HG03457 (cell line): Measurements from ENCODE around the gene TRAF3.
"Not testable (repeated sequence)": the region's sequence is repeated elsewhere in the genome, so short reads cannot be mapped to it uniquely, and the experiment has no call there.

Experiments
- ATAC-seq: cut with Tn5 transposase; IDR thresholded peaks from one replicate; pipeline ENCODE4 v1.9.1; 2021; ENCODE audit warnings: moderate number of reproducible peaks; ENCODE audit not compliant: unreplicated experiment

Gene TRAF3

GRCh38 chr14:102805941-102806340 is 28.7 kb downstream of the TRAF3 start:
- ATAC-seq, result no peak

- no peak for ATAC-seq
Observed at GRCh38 chr14:102806447-102806846, 29.2 kb downstream of the TRAF3 start.

DNA sequence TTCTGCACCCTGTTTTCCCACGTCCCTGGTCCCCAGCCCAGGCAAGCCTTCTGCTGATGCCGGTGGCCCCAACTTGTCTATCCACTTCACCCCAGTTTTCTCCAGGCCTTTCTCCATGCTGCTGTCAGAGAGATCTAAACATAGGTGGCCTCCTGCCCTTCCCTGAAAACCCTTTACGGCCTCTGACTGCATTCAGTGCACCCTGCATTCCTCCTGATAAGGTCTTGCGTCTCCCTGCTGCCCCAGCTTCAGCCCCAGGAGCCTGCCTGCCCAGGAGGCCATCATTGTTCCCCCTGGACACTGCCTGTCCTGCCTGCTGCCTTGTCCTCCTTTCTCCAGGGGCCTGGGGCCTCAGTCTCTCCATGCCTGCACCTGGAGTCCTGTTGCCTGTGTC is 29.8 kb downstream of the TRAF3 start:
- no peak for ATAC-seq

DNA sequence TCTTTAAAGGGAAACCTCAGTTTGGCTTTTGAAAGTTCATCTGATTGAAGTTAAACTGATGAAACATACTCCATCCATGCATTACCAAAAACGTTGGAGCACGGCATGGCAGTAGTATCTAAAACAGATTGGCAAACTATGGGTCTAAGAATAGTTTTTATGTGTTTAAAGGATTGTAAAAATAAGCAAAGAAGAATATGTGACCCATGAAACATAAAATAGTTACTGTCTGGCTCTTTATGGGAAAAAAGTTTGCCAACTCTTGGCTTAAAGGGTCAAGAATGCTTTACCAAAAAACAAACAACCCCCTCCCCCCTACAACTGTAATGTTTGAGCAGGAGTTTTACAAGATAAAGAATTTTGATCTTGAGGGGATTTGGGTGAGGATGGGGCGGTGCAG is 32.6 kb downstream of the TRAF3 start:
- ATAC-seq, result no peak

GRCh38 chr14:102810523-102810922 is 33.3 kb downstream of the TRAF3 start:
- no peak for ATAC-seq

- no peak for ATAC-seq
Observed at GRCh38 chr14:102811254-102811963, 34.2 kb downstream of the TRAF3 start.

DNA sequence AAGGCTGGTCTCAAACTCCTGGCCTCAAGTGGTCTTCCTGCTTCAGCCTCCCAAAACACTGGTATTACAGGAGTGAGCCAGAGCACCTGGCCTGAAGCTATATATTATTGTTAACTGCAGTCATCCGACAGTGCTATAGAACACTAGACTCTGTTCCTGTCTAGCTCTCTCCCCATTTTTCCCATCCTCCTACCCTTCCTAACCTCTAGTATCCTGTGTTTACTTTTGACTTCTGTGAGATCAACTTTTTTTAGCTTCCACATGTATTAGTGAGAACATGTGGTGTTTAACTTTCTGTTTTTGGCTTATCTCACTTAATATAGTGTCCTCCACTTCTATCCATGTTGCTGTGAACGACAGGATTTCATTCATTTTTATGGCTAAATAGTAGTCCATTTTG is 34.7 kb downstream of the TRAF3 start:
- no peak for ATAC-seq

DNA sequence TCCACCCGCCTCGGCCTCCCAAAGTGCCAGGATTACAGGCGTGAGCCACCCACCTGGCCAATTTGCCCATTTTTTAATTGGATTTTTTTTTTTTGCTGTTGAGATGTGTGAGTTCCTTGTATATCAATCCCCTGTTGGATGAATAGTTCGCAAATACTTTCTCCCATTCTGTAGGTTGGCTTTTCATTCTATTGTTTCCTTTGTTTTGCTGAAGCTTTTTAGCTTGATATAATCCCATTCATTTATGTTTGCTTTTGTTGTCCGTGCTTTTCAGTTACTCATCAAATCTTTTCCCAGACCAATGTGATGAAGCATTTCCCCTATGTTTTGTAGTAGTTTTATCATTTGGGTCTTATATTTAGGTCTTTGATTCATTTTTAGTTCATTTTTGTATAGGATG is 36.4 kb downstream of the TRAF3 start:
- ATAC-seq, result no peak

DNA sequence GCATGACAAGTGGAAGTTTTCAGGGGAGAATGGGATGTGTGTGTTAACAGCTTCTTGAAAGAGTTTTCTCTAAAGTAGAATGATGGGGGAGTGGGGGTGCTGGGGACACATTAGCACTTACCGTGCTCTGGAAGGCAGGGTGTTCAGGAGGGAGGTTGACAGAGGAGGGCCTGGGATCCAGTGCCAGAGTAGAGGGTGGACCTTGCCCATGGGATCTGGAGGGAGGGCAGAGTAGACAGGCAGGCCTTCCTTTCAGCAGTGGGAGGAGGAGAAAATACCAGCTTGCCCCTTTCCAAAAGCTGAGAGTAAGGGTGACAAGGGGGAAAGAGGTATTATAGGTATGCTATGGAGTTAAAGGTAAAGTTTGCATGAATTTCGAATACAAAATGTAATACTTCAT is 40.1 kb downstream of the TRAF3 start:
- no peak for ATAC-seq

DNA sequence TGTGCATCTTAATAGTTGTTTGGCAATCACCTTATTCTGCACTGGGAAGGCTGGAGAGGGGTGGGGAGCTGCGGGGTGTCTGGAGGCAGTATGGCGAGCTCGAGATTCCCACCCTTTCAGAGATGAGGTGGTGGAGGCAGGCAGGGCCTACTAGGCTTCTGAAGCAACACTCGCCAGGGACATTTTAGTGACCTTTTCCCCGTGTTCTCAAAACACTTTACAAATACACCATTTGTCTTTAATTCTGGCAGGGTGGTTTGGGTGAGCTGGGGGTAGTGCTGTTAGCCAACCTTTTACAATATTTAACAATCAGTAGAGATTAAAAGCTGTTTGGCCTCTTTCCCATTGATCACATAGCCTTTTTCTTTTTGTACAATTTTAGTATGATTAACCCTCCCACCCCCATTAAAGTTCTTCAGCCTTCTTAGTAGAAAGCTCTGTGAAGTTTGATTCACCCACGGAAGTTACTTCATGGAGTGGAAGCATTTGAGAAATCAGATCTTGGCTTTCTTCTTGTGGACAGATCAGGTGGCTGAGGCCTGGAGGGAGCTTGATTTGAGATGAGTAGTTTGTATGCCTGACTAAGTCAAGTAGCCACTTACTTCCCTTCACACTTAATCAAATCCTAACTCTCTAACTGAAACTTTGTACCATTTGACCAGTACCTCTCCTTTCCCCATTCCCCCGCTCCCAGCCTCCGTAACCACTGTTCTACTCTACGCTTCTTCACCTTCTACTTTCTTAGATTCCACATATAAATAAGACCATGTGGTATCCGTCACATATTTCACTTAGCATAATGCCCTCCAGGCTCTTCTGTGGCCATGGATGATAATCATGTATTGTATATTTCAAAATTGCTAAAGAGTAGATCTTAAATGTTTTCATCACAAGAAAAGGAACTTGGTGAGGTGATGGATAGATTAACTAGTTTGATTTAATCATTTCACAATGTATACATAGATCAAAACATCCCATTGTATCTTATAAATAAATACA is 41.0 kb downstream of the TRAF3 start:
- no peak for ATAC-seq

- ATAC-seq, result peak; percentile 62
Observed at GRCh38 chr14:102819176-102819628, 42.0 kb downstream of the TRAF3 start.

DNA sequence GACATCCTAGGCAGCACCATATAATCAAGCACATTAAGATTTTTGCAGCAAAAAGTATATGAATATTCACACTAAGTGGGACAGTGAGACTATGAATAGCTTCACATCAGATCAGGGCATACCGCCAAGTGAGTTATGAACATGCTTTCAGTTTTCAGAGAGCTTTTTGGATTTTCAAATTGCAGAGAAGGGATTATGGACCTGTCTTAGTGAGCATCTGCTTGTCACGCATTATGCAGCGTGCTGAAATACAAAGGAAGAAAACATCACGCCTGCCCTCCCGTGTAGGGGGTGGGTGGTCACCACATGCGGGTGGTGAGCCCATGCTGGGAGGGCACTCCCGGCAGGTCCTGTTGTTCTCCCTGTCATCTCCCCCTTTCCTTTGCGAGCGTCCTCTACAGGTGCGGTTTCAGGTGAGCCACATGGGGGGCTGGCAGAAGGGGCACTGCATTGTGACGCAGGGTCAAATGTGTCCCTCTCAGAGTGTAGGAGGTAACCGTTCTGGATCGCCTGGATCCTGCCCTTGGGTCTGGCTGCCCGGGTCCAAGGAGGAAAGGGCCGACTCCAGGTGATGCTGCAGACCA is 42.6 kb downstream of the TRAF3 start:
- ATAC-seq, result no peak

GRCh38 chr14:102821252-102821651 is 44.0 kb downstream of the TRAF3 start:
- ATAC-seq, result no peak

DNA sequence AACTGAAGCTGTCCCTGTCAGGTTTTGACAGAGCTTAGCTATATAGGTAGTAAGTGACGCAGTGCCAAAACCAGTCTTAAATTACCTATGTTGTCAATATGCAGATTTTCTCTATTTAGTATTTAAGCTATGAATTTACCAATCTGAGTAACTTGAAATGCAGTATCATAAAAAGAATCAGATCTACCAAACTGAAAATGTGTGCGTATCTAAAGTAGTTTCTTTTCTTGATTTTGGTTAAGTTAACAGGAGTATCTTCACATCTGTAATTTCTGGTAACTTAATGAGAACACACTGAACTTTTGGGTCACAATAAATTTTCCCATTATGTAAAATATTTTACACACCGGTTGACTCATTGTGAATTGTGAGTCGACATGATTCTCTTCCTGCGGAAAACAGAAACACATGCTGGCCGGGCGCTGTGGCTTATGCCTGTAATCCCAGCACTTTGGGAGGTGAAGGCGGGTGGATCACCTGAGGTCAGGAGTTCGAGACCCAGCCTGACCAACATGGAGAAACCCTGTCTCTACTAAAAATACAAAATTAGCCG is 45.1 kb downstream of the TRAF3 start:
- ATAC-seq, result no peak

DNA sequence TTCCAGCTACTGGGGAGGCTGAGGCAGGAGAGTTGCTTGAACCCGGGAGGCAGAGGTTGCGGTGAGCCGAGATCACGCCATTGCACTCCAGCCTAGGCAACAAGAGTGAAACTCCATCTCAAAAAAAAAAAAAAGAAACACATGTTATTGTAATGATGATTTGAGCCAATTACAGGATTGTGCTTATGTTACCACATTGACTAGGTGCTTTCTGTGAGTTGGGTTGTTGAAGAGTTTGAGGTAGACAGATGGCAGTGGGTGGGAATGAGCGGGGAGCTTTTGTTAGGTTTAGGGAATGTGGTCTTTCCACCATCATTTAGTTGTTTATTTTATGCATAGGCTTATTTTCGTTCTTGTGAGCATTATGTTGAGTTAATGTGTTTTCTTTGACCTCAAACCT is 45.6 kb downstream of the TRAF3 start:
- not testable (repeated sequence) for ATAC-seq

DNA sequence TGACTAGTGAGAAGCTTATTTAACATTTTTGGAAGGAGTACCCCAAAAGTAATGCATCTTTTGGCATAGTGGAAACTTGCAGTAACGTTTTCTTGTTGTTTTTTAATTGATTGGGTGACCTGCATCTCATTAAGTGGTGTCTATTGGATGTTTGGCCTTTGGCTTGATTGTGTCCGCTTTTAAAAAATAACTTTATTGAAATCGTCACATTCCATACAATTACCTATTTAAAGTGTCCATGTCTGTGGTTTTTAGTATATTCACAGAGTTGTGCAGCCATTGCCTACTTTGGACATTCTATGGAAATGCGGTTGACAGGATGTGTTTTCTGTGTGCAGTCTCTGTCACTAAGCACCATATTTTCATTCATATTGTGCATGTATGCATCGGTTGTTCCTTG is 46.3 kb downstream of the TRAF3 start:
- ATAC-seq, result no peak

DNA sequence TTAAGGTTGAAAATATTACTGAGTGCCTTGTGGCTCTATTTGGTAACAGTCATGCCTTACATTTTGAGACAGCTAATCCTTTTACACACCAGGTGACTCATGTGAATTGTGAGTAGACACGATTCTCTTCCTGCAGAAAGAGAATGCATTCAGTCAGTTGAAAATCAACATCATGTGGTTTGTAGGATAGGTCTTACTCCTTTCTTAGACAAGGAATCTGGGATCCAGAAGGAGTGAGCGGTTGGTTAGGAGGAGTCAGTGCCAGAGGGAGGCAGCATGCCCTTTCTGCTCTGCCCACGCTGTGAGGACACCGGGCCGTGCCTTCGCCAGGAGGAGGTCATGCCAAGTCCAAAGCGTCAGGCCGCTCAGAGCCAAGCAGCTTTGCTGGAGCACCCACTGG is 47.6 kb downstream of the TRAF3 start:
- ATAC-seq, result no peak

DNA sequence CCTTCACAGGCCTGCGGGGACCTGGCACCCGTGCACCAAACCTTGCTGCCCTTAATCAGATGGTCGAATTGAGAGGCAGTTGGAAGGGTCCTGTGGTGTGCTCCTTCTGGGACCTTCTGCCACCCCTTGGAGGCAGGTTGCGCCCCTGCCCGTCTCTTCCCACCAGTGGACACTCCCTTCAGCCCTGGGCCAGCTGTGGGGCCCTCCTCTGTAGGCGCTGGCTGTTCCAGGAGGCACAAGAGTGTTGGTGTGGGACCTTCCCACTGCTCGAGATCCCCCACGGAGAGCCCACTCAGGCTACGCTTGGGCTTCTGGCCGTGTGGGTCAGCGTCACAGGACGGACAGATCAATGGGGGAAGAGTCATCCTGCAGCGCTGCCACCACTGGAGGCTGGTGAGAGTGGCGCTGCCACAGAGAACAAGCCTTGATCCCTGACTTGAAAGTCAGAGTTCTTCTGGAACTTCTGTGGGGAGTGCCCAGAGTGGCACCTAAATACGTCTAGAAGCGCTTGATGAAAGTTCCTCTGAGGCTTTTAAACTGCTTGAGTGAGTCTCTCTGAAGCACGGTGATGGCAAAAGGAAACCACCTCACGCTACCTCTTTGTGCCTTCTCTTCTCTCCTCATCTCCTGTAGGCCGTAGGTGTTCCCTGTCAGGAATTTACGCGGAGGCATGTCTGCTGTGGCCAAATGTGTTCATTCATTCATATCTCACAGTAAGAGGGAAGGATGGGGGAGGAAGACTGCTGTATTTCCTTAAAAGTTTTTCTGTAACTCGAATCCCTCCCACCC is 48.3 kb downstream of the TRAF3 start:
- ATAC-seq, result no peak

- ATAC-seq, result no peak
Observed at GRCh38 chr14:102826161-102826560, 48.9 kb downstream of the TRAF3 start.
